Measurements from ENCODE around the gene NF1.
A peak's percentile ranks its signal among the peaks of the same experiment; 100 is the strongest.
"Not testable (repeated sequence)": the region's sequence is repeated elsewhere in the genome, so short reads cannot be mapped to it uniquely, and the experiment has no call there.

The NF1 gene

GRCh38 chr17:31094600-31095235 lies at the start of gene NF1:
NF1 (plus strand) TSS chr17:31094977; CDS start chr17:31095310, 333 bp downstream.
- DNase-seq (ENCODE audit: low read depth in 3 of 3): peak; percentile 76 to 88 (median 78)

DNA sequence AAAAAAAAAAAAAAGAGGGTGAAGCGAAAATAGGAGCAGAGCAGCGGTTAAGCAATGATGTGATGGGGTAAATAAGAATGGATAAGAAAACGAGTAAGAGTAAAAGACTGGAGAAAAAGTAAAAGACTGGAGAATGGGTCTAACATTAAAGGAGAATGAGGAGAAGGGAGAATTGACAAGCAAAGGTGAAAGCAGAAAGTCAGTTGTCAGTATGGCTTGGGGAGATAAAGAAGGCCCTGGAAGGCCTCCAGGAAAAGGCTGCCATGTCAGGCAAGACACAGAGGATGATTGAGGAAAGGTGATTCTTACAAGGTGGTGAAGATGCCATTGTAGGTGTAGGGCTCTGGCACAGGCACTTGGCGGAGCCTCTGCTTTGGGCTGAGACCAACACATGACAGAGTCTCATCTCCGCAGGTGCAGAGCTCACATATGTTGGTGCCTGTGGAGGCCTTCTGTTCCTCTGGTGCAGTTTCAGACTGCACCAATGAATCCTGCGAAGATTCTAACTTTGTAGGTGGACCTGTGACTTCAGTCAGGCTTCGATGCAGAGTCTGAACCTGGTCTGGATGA lies 47.8 kb upstream of the NF1 start:
- DNase-seq (ENCODE audit: low read depth in 3 of 3): not testable (repeated sequence)

DNA sequence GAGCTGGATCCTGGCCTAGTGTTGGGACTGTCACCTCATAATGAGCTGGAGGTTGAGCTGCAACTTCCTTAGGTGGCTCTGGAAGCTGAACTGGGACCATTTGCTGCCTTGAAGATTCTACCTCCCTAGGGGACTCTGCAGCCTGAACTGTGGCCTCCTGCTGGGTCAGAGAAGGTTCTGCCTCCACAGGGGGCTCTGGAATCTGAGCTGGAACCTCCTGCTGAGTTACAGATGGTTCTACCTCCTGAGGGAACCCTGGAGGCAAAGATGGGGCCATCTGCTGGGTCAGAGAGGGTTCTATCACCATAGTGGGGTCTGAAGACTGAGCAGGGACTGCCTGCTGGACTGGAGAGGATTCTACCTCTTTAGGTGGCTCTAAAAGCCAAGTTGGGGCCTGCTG lies 46.6 kb upstream of the NF1 start:
- no peak for DNase-seq (ENCODE audit: low read depth in 3 of 3)

- DNase-seq (ENCODE audit: low read depth in 3 of 3): no peak
These were observed 46.0 kb upstream of the NF1 start for GRCh38 chr17:31048780-31049179.

GRCh38 chr17:31050948-31051347 lies 43.8 kb upstream of the NF1 start:
- DNase-seq (ENCODE audit: low read depth in 3 of 3): no peak

DNA sequence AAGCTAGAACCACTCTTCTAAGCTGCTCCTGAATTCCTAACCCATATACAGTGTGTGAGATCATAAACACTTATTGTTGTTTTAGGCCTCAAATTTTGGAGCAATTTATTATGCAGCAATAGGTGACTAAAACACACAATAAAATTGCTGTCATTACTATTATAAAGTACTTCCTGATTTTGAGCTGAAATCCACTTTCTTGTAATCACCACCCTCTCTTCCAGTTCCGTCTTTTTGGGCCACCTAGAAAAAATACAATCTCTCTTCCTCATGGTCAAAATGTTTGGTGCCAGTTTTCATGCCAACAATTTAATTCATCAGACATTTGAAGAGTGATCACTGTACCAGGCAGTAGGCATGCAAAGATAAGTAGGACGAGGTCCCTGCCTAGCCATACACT lies 43.3 kb upstream of the NF1 start:
- no peak for DNase-seq (ENCODE audit: low read depth in 3 of 3)

GRCh38 chr17:31052187-31052889 lies 42.4 kb upstream of the NF1 start:
- DNase-seq (ENCODE audit: low read depth in 3 of 3): no peak

GRCh38 chr17:31053071-31053470 lies 41.7 kb upstream of the NF1 start:
- no peak for DNase-seq (ENCODE audit: low read depth in 3 of 3)

DNA sequence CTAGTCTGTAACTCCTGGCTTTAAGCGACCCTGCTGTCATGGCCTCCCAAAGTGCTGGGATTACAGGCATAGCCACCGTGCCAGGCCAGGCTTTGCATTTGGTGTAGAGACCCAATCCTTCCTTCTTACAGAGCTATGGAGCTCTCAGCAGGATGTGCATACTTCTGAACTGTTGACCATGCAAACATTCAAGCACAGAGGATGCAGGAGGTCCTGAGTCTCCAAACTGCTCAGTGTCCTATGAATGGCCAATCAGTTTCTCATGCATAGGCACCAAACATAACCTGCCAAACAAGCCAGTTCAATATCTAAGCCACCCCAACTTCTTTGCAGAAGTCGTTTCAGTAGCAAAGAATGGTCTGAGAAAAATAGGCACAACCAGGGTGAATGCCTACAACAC lies 40.0 kb upstream of the NF1 start:
- no peak for DNase-seq (ENCODE audit: low read depth in 3 of 3)

DNA sequence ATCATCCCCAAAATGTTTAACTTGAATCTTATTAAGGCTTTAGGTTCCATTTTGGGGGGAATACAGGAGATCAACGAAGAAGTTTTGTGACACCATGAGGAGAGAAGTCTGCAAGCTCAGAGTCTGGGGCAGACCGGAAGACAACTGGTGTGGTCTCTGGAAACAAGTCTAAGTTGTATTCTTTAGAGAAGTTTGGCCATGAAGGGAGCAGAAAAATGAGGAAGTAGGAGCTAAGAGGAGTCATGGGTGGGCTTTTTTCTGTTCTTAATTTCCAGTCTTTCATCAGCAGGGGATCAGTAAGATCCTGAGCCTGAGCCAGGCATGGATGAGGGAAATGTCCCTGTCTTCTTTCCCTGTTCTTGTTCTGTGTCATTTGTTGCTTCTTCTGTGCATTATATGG lies 35.8 kb upstream of the NF1 start:
- no peak for DNase-seq (ENCODE audit: low read depth in 3 of 3)

GRCh38 chr17:31060791-31061550 lies 33.8 kb upstream of the NF1 start:
- DNase-seq (ENCODE audit: low read depth in 3 of 3): no peak

DNA sequence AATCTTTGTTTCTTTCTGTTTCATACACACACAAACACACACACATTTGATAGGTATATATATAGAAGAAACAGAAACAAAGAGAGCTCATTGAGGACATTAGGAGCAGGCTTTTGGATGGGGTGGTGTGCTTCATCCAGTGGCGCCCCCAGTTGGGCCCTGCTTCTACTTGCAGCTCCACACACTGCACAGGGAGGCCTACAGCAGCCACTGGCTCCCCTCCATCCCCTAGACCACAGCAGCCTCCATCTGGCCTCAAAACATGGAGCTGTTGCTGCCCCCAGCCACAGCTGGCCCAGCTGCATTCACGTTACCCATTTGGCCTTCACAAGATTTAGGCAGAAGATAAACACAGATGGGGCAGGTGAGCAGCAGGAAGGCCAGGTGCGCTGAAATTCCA lies 33.1 kb upstream of the NF1 start:
- peak in 1 of 3 experiments; percentile 4 for DNase-seq (ENCODE audit: low read depth in 3 of 3)

DNA sequence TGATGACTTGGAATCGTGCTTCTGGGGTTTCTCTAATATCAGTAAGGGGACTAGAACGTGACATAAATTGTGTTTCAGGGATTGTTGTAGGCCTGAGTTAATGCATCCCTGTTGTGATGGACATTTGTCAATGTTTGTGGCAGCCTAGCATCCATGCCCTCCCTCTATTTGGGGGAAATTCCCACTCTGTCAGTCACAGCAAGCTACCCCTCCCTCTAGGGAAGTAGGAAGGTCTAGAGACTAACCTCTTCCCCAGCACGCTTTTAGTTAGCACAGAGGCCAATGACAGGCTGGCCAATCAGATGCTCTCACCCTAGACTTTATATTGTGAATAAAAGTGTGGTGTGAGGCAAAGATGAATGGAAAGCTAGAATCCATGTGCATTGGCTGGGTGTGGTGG lies 32.4 kb upstream of the NF1 start:
- no peak for DNase-seq (ENCODE audit: low read depth in 3 of 3)

GRCh38 chr17:31064707-31065106 lies 30.1 kb upstream of the NF1 start:
- no peak for DNase-seq (ENCODE audit: low read depth in 3 of 3)

GRCh38 chr17:31067691-31068184 lies 27.0 kb upstream of the NF1 start:
- DNase-seq (ENCODE audit: low read depth in 3 of 3): no peak

DNA sequence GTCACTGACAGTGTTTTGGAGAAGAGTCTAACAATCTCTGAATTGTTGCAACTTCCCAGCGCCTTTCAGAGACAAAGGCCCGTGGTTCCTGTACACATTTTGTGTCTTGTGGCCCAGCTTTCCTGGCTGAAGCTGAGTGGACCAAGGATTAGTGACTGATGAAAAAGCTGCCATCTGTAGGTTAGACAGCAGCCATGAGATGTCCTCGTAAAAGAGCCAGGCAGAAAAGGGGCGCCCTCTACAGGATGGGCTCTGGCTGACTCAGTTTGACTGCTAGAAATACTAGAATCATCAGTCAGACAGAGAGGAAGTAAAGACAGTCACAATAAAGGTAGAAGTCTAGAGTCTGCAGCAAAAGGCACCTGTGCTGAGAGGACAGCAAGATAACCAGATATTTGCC lies 26.5 kb upstream of the NF1 start:
- peak; percentile 5 to 61 (median 14) for DNase-seq (ENCODE audit: low read depth in 3 of 3)

DNA sequence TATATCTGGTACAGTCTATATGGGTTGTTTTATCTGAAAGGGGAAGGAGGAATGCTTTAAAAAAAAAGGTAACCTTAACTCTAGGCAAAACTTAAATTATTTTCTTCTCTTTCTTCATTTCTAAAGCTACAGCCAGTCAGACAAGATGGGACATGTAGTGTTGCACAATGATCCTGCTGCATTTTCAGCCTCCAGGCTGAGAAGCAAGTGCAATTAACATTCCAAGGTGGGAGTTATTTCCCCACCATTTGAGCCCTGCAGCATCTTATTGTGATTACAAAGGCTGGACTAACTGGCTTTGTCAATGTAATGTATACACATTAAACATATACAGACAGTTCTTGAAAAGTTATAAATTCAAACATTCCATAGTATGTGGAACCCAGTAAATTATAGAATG lies 22.6 kb upstream of the NF1 start:
- no peak for DNase-seq (ENCODE audit: low read depth in 3 of 3)

GRCh38 chr17:31073411-31073810 lies 21.4 kb upstream of the NF1 start:
- no peak for DNase-seq (ENCODE audit: low read depth in 3 of 3)

- DNase-seq (ENCODE audit: low read depth in 3 of 3): no peak
These were observed 19.8 kb upstream of the NF1 start for GRCh38 chr17:31074772-31075555.

DNA sequence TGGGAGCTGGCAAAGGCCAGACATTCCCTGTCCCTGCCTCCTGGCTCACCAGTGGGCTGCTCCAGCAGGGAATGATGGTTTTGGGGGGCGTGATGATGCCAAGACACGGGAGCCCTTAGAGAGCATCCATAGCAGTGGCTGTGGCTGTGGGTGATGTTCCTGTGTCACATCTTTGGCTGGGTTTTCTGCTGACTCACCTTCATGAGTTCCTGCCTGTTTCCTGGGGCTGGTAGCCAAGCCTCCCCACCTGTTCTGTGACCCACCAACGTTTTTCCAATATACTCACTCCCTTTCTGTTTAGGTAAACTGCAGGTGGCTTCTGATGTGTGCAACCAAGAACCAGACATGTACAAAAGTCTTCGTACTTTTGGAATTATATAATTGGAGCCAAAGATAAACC lies 16.5 kb upstream of the NF1 start:
- DNase-seq (ENCODE audit: low read depth in 3 of 3): no peak

GRCh38 chr17:31079731-31080130 lies 15.0 kb upstream of the NF1 start:
- no peak for DNase-seq (ENCODE audit: low read depth in 3 of 3)

GRCh38 chr17:31085563-31085962 lies 9.2 kb upstream of the NF1 start:
- DNase-seq (ENCODE audit: low read depth in 3 of 3): no peak
